CD4-positive, alpha-beta T cell treated with Interleukin-4 for 4 hours (primary cell): ENCODE measurements around the gene FBXO10.
"Not testable (repeated sequence)": the region's sequence is repeated elsewhere in the genome, so short reads cannot be mapped to it uniquely, and the experiment has no call there.

Source experiments
- DNase-seq: peaks from one replicate; pipeline ENCODE4 v3.0.0-alpha.2; 2020

Gene FBXO10

GRCh38 chr9:37575921-37576721 is at the start of gene FBXO10:
Gene FBXO10 (minus strand): TSS chr9:37576380. CDS start chr9:37541768, 34,612 bp downstream.
- DNase-seq: peak; percentile 10

GRCh38 chr9:37625758-37626147 is 49.6 kb upstream of the FBXO10 start:
- no peak for DNase-seq

GRCh38 chr9:37625036-37625757 is 49.0 kb upstream of the FBXO10 start:
- no peak for DNase-seq

- DNase-seq: no peak
These were observed 47.9 kb upstream of the FBXO10 start for GRCh38 chr9:37624073-37624472.

- DNase-seq: no peak
These were observed 47.1 kb upstream of the FBXO10 start for GRCh38 chr9:37623267-37623666.

- DNase-seq: no peak
These were observed 46.3 kb upstream of the FBXO10 start for GRCh38 chr9:37622462-37622861.

GRCh38 chr9:37621273-37622121 is 45.3 kb upstream of the FBXO10 start:
- DNase-seq: no peak

- DNase-seq: no peak
These were observed 44.2 kb upstream of the FBXO10 start for GRCh38 chr9:37620396-37620795.

GRCh38 chr9:37619806-37620205 is 43.6 kb upstream of the FBXO10 start:
- no peak for DNase-seq

GRCh38 chr9:37618817-37619216 is 42.6 kb upstream of the FBXO10 start:
- DNase-seq: no peak

- no peak for DNase-seq
These were observed 41.7 kb upstream of the FBXO10 start for GRCh38 chr9:37617832-37618231.

GRCh38 chr9:37617161-37617560 is 41.0 kb upstream of the FBXO10 start:
- DNase-seq: no peak

GRCh38 chr9:37611961-37612360 is 35.8 kb upstream of the FBXO10 start:
- no peak for DNase-seq

GRCh38 chr9:37611014-37611413 is 34.8 kb upstream of the FBXO10 start:
- no peak for DNase-seq

GRCh38 chr9:37609735-37610397 is 33.7 kb upstream of the FBXO10 start:
- no peak for DNase-seq

- no peak for DNase-seq
These were observed 32.1 kb upstream of the FBXO10 start for GRCh38 chr9:37608250-37608649.

- DNase-seq: no peak
These were observed 28.1 kb upstream of the FBXO10 start for GRCh38 chr9:37604296-37604695.

- DNase-seq: no peak
These were observed 26.6 kb upstream of the FBXO10 start for GRCh38 chr9:37602817-37603216.

- DNase-seq: not testable (repeated sequence)
These were observed 25.9 kb upstream of the FBXO10 start for GRCh38 chr9:37602061-37602460.

- no peak for DNase-seq
These were observed 20.3 kb upstream of the FBXO10 start for GRCh38 chr9:37596504-37596903.

- no peak for DNase-seq
These were observed 17.8 kb upstream of the FBXO10 start for GRCh38 chr9:37593883-37594448.
